Renal cortical epithelial cell (primary cell): ENCODE data around the gene OMD. TPM values are rescaled to one million over a fixed set of nuclear protein-coding genes. Genes with fewer than 3 reads are reported as not detected.
A peak's percentile ranks its signal among the peaks of the same experiment; 100 is the strongest.

ENCODE experiments used
- DNase-seq: peaks from one replicate; pipeline ENCODE4 v3.0.0-alpha.2; 2011; ENCODE audit warnings: low read depth
- total RNA-seq: library from RNA; depleted of rRNA; stranded (reverse); fragments of >200 nt; gene quantifications from 2 replicates; pipeline ENCODE4 v1.2.3, GENCODE V29; 2014

OMD gene, protein sequence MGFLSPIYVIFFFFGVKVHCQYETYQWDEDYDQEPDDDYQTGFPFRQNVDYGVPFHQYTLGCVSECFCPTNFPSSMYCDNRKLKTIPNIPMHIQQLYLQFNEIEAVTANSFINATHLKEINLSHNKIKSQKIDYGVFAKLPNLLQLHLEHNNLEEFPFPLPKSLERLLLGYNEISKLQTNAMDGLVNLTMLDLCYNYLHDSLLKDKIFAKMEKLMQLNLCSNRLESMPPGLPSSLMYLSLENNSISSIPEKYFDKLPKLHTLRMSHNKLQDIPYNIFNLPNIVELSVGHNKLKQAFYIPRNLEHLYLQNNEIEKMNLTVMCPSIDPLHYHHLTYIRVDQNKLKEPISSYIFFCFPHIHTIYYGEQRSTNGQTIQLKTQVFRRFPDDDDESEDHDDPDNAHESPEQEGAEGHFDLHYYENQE
- total RNA-seq = not detected in 2 replicates

DNA sequence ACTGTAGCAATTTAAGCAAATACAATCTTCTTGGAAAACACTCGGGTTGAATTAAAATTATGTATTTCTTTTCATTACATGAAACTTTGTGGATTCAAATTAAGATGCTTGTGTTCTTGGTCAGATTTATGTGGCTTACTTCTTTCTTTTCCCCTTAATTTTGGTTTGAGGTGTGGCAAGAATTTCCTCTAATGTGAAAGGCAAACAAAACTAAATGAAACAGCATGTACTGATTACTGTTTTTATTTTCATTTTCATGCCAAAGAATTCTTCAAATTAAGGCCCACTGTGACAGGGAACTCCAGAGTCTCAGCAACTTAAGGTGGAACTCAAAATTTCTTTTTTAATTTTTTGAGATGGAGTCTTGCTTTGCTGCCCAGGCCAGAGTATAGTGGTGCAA is at the start of gene OMD:
TSS of gene OMD (minus strand) at position 132 of the 400 bp plus-strand sequence. CDS start 6,913 bp downstream, outside the sequence.
- DNase-seq = no peak

DNA sequence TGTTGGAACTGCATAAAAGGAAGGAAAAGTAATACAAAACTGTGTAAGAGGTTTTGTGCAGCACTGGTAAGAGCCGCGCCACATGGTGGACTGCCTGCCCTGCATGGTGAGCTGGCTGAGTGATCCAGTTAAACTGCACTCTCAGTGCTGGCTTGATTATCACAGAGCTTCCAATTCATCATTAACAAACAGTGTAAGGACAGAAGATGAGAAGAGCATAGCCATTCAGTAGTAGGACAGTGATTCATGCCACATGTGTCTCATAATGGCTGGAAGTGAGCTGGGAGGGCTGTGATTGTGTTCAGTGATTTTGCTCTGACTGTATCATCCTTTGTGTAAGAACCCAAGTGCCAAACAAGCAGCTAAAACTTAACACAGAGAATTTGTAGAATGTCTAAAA is 43.9 kb upstream of the OMD start:
- DNase-seq = peak; percentile 33

- no peak for DNase-seq
Measured at GRCh38 chr9:92467511-92467910, 43.2 kb upstream of the OMD start.

DNA sequence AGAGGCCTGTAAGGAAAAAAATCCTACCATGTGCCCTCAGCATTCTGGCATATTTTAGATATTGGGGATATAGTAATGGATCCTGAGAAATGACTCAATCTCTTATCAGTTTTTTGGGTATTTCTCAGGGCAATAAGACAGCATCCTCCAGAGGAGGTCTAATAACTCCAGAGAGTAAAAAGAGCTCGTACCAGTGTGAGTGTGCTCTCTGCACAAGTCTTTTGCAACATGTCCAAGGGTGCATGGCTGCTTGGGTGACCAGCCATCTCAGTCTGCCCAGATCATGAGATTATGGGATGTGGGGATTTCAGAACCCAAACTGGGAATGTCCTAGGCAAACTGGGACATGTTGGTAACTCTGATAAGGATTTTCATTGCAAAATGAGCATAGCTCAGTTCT is 42.8 kb upstream of the OMD start:
- DNase-seq = no peak

DNA sequence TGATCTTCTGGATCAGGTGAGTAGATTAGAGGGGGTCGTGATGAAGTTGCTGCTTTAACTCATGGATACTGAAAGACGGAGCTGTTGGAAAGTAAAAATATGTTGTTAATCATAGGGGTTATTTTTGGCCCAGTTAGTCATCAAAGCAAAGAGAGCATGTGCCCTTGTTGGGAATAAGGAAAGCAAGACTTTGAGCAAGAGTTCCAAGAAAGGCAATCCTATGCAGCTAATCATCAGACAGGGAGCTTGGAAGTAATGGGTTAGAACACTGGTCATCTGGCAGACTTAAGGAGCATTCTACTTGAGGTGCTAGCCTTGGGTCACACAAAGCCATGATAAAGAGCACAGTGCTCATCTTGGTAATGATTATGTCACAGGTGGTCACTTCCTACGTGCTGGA is 39.7 kb upstream of the OMD start:
- peak; percentile 68 for DNase-seq

- DNase-seq = no peak
Measured at GRCh38 chr9:92463387-92463786, 39.1 kb upstream of the OMD start.

DNA sequence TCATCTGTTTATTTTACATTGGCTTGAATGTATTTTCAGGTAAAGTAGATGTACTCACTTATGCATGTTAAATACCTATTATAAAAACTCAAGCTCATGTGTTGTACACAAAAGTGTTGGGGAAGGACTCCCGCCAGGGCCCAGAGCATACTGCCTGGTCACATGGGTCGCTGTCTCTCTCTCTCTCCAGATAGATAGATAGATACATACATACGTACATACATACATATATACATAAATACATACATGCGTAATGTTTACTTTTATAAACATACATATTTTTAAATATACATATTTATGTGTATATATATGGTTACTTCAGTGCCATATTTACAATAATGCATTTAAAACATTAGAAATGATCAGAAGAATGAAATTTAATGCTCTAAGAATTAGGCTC is 33.3 kb upstream of the OMD start:
- no peak for DNase-seq

DNA sequence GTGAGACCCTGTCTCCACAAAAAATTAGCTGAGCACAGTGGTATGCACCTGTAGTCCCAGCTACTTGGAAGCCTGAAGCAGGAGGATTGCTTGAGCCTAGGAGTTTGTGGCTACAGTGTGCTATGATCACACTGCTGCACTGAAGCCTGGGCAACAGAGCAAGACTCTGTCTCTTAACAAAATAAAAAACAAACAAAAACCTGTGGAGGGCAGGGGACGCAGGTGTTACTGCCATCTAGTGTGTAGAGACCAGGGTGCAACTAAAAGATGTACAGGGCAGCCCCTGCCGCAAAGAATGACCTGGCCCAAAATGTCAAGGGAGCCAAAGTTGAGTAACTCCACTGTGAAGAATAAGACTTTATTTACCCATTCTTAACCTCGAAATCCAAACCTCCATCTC is 30.9 kb upstream of the OMD start:
- peak; percentile 2 for DNase-seq

DNA sequence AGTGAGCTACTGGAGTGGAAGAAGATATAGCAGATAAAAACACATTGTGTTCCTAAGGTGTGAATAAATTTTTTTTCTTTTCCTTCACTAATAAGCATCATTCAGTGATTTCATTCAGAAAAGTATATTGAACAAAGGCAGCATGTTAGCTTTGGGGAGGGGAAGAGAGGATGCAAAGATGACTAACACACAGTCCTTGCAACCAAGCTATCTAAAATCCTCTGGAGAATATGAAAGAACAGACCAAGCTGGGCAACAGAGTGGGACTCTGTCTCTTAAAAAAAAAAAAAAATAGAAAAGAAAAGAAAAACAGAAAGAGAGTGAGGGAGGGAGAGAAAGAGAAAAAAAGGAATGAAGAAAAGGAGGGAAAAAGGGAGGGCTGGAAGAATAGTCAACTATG is 22.3 kb upstream of the OMD start:
- no peak for DNase-seq

DNA sequence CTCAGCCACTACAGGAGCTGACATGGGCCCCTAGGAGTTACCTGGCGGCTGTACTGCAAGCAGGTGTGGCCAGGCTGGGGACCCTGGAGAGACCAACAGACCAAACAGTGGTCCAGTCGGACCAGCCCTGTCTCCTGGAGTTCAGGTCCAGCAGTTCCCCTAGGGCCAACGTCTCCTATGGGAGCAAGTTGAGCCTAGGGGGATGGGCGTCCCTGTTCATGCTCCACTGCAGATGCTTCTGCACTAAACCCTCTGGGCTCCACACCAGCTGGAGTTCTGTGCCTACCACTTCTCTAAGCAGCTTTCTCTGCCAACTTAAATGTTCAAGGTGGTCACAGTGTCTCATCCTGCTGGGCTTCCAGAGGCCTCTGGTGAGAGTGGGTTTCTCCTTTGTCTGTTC is 20.6 kb upstream of the OMD start:
- peak; percentile 8 for DNase-seq

GRCh38 chr9:92440751-92441046 is 16.4 kb upstream of the OMD start:
- no peak for DNase-seq

GRCh38 chr9:92439921-92440750 is 15.9 kb upstream of the OMD start:
- peak; percentile 16 for DNase-seq

GRCh38 chr9:92438900-92439526 is 14.7 kb upstream of the OMD start:
- peak; percentile 24 for DNase-seq

DNA sequence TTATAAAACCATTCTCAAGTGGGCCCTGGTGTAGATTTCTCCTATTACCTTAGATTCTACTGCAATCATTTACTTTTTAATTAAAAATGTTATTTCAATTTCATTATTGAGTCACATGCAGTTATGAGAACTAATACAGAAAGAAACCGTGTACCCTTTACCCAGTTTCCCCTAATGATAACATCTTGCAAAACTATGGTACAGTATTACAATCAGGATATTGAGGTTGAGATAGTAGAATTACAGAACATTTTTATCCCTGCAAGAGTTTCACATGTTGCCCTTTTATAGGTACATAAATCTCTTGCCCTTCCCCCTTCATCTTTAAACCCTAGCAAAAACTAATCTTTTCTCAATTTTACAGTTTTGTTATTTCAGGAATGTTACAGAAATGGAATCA is 11.0 kb upstream of the OMD start:
- no peak for DNase-seq

DNA sequence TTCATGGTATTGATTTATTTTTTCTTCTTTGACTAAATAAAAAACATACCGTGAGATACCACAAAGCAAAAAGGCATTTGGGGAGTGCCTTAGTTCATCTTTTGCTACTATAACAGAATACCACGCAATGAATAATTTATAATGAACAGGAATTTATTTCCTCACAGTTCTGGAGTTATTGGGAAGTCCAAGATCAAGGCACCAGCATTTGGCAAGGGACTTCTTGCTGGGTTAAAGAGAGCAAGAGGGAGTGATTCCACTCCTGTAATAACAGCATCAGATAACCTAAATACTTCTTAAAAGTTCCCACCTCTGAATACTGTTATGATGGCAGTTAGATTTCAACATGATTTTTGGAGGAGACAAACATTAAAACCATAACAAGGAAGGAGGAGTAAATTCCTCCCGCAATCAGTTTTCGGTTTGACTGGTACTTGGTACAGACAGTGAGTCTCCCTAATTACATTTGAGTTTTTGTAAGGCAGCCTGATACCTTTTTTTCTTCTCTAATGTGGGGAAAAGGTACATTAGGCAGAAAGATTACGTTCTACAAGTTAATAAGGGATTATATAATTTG is 8.8 kb upstream of the OMD start:
- no peak for DNase-seq

GRCh38 chr9:92432350-92432749 is 8.1 kb upstream of the OMD start:
- DNase-seq = no peak

- no peak for DNase-seq
Measured at GRCh38 chr9:92429836-92430235, 5.6 kb upstream of the OMD start.

DNA sequence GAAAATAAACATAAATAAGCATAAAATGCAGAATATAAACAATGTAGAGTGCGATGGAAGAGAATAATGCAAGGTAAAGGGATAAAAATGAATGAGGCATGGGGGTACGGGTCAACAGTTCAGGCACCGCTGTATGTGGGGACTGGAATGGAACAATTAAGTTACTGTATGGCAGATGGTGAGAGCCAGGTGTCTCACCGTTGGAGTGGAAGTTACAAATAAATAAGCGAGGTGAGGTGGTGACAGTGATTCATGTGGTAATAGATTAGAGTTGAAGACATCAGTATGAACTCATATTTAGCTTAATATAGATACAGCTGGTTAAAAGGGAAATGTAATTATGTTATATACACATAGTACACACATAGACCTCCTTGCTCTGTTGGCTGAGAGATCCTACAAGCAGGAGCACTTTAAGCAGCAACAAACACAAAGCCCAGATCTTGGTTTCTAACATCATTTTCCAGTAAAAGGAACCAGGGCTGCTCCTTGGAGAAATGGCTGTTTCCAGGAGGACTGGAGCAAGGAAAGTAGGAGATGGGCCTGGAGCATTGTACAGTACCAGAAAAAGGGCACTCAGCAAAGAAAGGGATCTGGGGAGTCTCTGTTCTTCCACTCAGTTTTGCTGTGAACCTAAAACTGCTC is 2.4 kb upstream of the OMD start:
- no peak for DNase-seq

- DNase-seq = no peak
Measured at GRCh38 chr9:92425474-92425873, 1.2 kb upstream of the OMD start.

DNA sequence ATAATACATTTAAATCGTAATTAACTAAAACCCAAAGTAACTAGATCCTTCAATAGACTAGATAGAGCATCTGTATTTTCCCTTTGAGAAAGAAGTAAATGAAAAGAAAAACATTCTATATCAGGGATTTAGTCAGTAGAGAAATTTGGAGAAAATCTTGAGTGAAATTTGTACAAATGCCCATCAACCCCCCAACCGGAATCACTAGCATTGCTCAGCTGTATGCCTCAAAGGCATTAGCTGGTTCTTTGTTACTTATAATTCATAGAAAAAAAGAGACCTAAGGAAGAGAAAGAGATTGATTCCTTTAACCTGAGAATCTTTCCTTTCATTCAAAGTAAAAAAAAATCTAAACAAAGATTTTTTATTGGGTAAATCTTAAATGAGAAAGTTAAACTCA is 659 bp downstream of the OMD start:
- no peak for DNase-seq

DNA sequence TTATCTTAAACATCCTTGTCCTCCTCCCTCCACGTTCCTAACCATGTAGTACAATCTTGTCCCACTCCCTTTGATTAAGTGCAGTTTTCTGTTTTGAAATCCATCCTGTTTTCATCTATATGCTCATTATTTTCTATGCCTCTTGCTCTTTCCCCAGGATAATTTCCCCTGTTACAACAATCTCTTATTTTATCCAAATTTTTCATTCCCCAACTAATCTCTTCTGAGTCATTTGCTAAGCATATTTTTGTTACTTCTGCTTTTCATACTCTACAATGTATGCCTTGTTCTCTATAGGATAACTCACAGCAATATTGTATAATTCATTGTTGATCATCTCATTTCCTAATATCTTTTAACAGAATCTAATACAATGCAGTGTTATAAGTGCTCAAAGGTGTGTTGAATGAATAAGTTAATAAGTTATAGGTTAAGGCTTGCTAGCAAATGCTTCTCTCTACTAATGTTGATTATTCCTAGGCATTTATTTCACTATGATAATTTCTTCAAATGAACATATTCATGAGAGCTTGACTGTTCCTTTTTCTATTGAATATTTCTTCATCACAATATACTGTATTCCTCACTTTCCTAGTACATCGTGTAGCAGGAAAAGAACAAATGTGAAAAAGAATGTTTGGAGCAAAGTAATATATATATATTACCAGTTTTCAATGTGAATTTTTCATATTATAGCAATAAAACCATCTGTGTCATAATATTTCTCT is 1.5 kb downstream of the OMD start:
- no peak for DNase-seq
